BE2C (cell line): ENCODE results near the gene SLC24A3.
A peak's percentile ranks its signal among the peaks of the same experiment; 100 is the strongest.

ENCODE experiments used
- DNase-seq: peaks from one replicate; pipeline ENCODE4 v3.0.0-alpha.2; 2020
- H3K27me3 ChIP-seq: fragments of 250-450 bp; sonication (Bioruptor Pico); 2 replicates; pipeline ENCODE4 v1.5.1; 2020; ENCODE audit warnings: mild to moderate bottlenecking
- H3K36me3 ChIP-seq: fragments of 250-450 bp; sonication (Bioruptor Pico); 2 replicates; pipeline ENCODE4 v1.5.1; 2020; ENCODE audit warnings: mild to moderate bottlenecking
- H3K4me1 ChIP-seq: fragments of 250-450 bp; sonication (Bioruptor Pico); 2 replicates; pipeline ENCODE4 v1.5.1; 2020
- H3K4me3 ChIP-seq: 2 replicates; pipeline ENCODE4 v1.5.1; 2011; ENCODE audit warnings: low read depth, low read length
- H3K9me3 ChIP-seq: fragments of 250-450 bp; sonication (Bioruptor Pico); 2 replicates; pipeline ENCODE4 v1.5.1; 2020
- TF ChIP-seq, protein P1 (sequence below): IDR thresholded peaks from 2 replicates; pipeline ENCODE4 v1.5.1; 2012; ENCODE audit warnings: mild to moderate bottlenecking, low read depth, low read length

Gene SLC24A3

DNA sequence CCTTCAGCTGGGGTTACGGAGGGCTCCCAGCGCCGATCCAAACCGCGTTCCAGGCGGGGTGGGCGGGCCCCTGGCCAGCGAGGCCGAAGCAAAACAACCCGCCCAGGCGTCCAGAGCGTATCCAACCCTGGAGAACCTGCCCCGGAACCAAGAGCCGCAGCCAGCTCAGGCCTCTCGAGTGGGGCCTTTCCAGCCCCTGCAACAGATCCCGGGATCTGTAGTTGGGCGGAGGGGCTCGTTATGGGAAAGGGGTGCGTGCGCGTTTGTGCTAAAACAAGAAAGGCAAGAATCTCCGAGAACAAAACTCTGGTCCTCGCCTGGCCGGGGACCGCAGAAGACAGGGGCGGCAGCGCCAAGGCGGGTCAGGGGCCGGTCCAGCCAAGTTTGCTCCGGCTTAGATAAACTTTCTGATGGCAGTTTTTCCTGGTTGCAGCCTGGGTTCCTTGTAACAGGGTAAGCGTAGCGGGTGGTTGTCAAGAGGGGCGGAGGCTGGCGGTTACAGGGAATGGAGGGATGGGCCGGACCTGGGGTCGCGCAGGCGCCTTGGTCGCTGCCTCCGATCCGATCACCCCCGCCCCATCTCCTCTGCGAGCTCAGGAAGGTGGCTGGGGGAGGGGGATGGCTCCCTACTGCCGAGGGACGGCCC, 545.2 kb downstream of the SLC24A3 start:
- TF ChIP-seq, protein P1, sequence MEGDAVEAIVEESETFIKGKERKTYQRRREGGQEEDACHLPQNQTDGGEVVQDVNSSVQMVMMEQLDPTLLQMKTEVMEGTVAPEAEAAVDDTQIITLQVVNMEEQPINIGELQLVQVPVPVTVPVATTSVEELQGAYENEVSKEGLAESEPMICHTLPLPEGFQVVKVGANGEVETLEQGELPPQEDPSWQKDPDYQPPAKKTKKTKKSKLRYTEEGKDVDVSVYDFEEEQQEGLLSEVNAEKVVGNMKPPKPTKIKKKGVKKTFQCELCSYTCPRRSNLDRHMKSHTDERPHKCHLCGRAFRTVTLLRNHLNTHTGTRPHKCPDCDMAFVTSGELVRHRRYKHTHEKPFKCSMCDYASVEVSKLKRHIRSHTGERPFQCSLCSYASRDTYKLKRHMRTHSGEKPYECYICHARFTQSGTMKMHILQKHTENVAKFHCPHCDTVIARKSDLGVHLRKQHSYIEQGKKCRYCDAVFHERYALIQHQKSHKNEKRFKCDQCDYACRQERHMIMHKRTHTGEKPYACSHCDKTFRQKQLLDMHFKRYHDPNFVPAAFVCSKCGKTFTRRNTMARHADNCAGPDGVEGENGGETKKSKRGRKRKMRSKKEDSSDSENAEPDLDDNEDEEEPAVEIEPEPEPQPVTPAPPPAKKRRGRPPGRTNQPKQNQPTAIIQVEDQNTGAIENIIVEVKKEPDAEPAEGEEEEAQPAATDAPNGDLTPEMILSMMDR: no peak
- Histone ChIP-seq H3K36me3 (no peaks in the 10 kb centered on the region), H3K4me1 (no peaks in the 10 kb centered on the region), H3K27me3 (peaks cover 65% of the 10 kb centered on the region), H3K9me3 (no peaks in the 10 kb centered on the region), H3K4me3 (no peak overlapping the region; the same call in 1 of the 2 replicates)
- peak; percentile 8 for DNase-seq

DNA sequence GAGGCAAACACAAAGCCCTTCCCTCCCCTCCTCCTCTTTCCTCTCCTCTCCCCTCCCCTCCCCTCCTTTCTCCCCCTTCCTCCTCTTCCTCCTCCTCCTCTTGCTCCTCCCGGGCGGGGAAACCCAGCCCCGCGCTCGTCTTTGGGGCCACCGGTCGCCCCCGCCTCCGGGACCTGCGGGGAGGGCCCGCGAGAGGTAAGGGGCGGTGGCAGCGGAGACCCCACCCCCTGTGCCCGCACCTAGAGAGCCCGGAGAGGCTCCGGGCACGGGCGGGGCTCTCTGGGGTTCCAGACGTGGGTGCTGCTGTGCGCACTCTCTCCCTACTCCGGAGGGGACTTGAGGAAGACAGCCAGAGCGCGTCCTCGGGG, 545.7 kb downstream of the SLC24A3 start, which contains the start of gene RIN2:
RIN2 (plus strand) TSS at position 126 of the 368 bp plus-strand sequence. CDS start 131,344 bp downstream, outside the sequence.
- H3K9me3 ChIP-seq: no peaks in the 10 kb centered on the region
- H3K4me3 ChIP-seq: no peak within 1 kb of the TSS; the same call in 1 of the 2 replicates
- TF ChIP-seq, protein P1: no peak
- no peaks in the 10 kb centered on the region for H3K36me3 ChIP-seq
- H3K4me1 ChIP-seq: no peaks in the 10 kb centered on the region
- no peak for DNase-seq
- peaks cover 65% of the 10 kb centered on the region for H3K27me3 ChIP-seq

DNA sequence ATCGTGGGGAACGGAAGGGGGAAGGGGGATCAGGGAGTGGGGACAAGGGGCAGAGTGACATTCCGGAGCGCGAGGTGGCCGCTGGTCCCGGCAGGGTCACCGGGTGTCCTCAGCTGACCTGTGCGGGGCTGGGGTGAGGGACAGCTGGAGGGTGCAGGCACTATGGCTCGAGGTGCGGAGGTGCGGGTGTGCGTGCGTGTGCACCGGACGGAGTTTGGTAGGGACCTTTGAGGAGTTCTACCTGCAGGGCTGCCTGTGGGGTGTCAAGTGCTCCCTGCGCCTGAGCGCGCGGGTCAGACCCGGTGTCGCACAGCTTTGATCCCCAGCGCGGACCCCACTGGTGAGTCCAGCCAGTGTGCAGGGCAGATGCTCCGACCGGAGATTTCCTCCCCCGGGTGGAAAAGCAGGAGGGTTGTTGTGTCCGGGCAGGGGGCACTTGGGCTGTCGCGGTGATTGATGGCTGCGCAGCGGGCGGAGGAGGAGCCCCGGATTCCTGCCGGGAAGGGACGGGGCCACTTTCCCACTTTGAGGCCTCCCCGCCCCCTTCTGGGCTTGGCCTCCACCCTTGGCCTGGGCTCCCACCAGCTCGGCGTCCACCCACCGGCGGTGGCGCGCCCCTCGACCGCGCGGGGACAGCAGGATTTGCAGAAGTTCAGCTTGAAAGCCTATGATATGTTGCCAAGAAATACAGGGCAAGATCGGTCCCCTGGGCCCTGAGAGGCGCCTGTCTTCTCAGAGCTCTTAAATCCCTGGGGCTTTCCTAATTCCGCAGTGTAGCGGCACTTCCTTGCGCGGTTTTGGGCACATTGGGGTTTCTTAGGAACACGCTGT, 546.3 kb downstream of the SLC24A3 start:
- H3K9me3 ChIP-seq: no peaks in the 10 kb centered on the region
- no peak for DNase-seq
- H3K4me3 ChIP-seq: no peak overlapping the region
- TF ChIP-seq, protein P1: no peak
- no peaks in the 10 kb centered on the region for H3K36me3 ChIP-seq
- no peaks in the 10 kb centered on the region for H3K4me1 ChIP-seq
- peaks cover 60% of the 10 kb centered on the region for H3K27me3 ChIP-seq

DNA sequence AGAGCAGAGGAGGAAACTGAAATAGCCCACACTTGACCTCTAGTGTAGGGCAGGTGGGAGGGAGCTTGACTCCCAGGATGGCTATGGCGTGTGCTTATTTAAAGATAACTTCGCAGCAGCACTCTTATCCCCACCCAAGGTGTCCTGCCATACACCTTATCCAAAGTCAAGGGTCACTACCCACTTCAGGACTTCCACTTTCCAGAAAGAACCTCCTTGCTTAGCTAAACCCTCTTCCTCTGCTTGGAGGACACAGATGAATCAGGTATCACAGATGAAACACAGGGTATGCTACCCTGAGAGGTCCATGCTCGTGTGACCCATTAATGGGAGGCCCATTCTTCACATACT, 547.9 kb downstream of the SLC24A3 start:
- Histone ChIP-seq H3K27me3 (peaks cover 58% of the 10 kb centered on the region), H3K36me3 (no peaks in the 10 kb centered on the region), H3K4me3 (no peak overlapping the region), H3K9me3 (no peaks in the 10 kb centered on the region), H3K4me1 (no peaks in the 10 kb centered on the region)
- TF ChIP-seq, protein P1: no peak
- DNase-seq: no peak

DNA sequence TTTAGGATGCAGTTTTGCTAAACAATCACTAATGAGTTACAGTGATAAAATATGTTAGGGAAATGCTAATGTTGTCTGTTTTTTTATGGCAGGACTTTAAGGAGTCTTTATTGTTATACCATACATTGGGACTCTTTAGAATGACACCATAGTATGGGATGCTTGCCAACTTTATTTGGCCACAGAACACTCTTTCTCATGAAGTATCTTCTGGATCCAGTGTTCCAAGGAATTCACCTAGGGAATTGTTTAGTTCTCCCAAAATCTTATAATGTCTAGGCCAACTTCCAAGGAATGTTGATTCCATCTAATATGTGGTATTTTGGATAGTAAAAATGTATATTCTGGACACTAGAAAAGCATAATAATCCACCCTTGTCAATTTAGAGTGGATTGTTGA, 548.9 kb downstream of the SLC24A3 start:
- peaks cover 55% of the 10 kb centered on the region for H3K27me3 ChIP-seq
- no peaks in the 10 kb centered on the region for H3K36me3 ChIP-seq
- no peaks in the 10 kb centered on the region for H3K4me1 ChIP-seq
- no peak for DNase-seq
- TF ChIP-seq, protein P1: no peak
- no peak overlapping the region for H3K4me3 ChIP-seq
- H3K9me3 ChIP-seq: no peaks in the 10 kb centered on the region

DNA sequence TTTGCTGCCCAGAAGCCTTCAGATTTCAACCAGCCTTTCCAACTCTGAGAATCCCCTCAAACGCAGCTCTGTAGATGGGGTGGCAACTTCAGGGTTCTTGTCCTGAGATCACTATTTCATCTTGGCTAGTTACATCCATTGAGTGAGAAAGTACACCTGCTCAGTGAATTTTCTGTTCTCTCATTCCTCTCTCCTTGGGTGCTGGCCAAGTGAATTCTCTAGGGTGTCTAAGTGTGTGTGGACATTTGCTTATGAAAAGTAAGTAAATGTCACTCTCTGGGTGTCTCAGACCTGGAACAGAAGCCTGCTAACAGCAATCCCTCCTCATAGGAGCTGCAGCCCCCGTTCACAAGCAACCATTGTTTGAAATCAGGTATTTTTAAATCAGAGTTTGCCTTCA, 549.4 kb downstream of the SLC24A3 start:
- Histone ChIP-seq H3K9me3 (no peaks in the 10 kb centered on the region), H3K36me3 (no peaks in the 10 kb centered on the region), H3K27me3 (peaks cover 50% of the 10 kb centered on the region), H3K4me3 (no peak overlapping the region), H3K4me1 (no peaks in the 10 kb centered on the region)
- no peak for DNase-seq
- TF ChIP-seq, protein P1: no peak
